Uterus (tissue), 2 donors: Measurements from ENCODE around the gene AKT1.

Experiments
- CTCF ChIP-seq, 4 experiments: fragments of 200-600 bp in 2 of 4; fragments of 450-650 bp in 2 of 4; sonication (generic) in 2 of 4; IDR thresholded peaks; one replicate each; pipeline ENCODE4 v1.5.1; 2016 to 2019; ENCODE audit warnings: antibody characterized with exemption in 4 of 4, mild to moderate bottlenecking in 2 of 4, moderate library complexity in 1 of 4
- POLR2A ChIP-seq, 2 donors: fragments of 450-650 bp; IDR thresholded peaks; one replicate each; pipeline ENCODE4 v1.6.1; 2016; ENCODE audit warnings: antibody characterized with exemption in 2 of 2, mild to moderate bottlenecking in 1 of 2, moderate library complexity in 1 of 2

- TF ChIP-seq CTCF (IDR thresholded peaks at IDR 0.05) (no peak), POLR2A (IDR thresholded peaks at IDR 0.05) (no peak)
Measured at GRCh38 chr14:104741108-104741802, 54.3 kb downstream of the AKT1 start.
